Neural progenitor cell (in vitro differentiated cells): ENCODE data around the gene ARMC9.

Experiments used
- CTCF ChIP-seq: fragments of 200-600 bp; sonication (generic); IDR thresholded peaks from 2 replicates; pipeline ENCODE4 v1.5.1; 2017; ENCODE audit warnings: antibody characterized with exemption, mild to moderate bottlenecking
- EZH2 ChIP-seq: fragments of 200-600 bp; sonication (generic); IDR thresholded peaks from 2 replicates; pipeline ENCODE4 v1.6.1; 2017; ENCODE audit warnings: antibody characterized with exemption, mild to moderate bottlenecking, moderate library complexity

- no peak for TF ChIP-seq CTCF
- no peak for TF ChIP-seq EZH2
These were observed 188.0 kb downstream of the ARMC9 start for GRCh38 chr2:231386446-231386845.
